BE2C (cell line): ENCODE results near the gene CCR4.

Experiments
- DNase-seq: peaks from one replicate; pipeline ENCODE4 v3.0.0-alpha.2; 2020
- H3K27me3 ChIP-seq: fragments of 250-450 bp; sonication (Bioruptor Pico); 2 replicates; pipeline ENCODE4 v1.5.1; 2020; ENCODE audit warnings: mild to moderate bottlenecking
- H3K36me3 ChIP-seq: fragments of 250-450 bp; sonication (Bioruptor Pico); 2 replicates; pipeline ENCODE4 v1.5.1; 2020; ENCODE audit warnings: mild to moderate bottlenecking
- H3K4me1 ChIP-seq: fragments of 250-450 bp; sonication (Bioruptor Pico); 2 replicates; pipeline ENCODE4 v1.5.1; 2020
- H3K4me3 ChIP-seq: 2 replicates; pipeline ENCODE4 v1.5.1; 2011; ENCODE audit warnings: low read depth, low read length
- H3K9me3 ChIP-seq: fragments of 250-450 bp; sonication (Bioruptor Pico); 2 replicates; pipeline ENCODE4 v1.5.1; 2020
- TF ChIP-seq, protein P1 (sequence below): IDR thresholded peaks from 2 replicates; pipeline ENCODE4 v1.5.1; 2012; ENCODE audit warnings: mild to moderate bottlenecking, low read depth, low read length

Gene CCR4

DNA sequence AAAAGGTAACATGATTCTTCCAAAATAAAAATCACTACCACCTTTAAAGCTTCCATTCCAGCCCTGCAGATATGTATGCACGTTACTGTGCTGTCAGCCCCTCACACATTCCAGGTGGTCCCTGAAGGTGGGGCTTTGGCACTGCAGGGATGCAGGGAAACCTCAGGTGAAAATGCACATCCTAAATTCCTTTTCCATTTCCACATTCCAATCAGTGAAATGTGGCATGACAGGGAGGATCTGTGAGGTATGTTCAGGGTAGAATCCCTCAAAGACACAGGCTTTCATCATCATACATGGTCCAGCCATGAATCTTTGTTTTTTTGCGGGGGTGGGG, 45.3 kb downstream of the CCR4 start:
- no peak for DNase-seq
- Histone ChIP-seq H3K4me1 (no peaks in the 10 kb centered on the region), H3K9me3 (no peaks in the 10 kb centered on the region), H3K4me3 (no peak overlapping the region), H3K36me3 (no peaks in the 10 kb centered on the region), H3K27me3 (no peaks in the 10 kb centered on the region)
- TF ChIP-seq, protein P1, sequence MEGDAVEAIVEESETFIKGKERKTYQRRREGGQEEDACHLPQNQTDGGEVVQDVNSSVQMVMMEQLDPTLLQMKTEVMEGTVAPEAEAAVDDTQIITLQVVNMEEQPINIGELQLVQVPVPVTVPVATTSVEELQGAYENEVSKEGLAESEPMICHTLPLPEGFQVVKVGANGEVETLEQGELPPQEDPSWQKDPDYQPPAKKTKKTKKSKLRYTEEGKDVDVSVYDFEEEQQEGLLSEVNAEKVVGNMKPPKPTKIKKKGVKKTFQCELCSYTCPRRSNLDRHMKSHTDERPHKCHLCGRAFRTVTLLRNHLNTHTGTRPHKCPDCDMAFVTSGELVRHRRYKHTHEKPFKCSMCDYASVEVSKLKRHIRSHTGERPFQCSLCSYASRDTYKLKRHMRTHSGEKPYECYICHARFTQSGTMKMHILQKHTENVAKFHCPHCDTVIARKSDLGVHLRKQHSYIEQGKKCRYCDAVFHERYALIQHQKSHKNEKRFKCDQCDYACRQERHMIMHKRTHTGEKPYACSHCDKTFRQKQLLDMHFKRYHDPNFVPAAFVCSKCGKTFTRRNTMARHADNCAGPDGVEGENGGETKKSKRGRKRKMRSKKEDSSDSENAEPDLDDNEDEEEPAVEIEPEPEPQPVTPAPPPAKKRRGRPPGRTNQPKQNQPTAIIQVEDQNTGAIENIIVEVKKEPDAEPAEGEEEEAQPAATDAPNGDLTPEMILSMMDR: no peak

DNA sequence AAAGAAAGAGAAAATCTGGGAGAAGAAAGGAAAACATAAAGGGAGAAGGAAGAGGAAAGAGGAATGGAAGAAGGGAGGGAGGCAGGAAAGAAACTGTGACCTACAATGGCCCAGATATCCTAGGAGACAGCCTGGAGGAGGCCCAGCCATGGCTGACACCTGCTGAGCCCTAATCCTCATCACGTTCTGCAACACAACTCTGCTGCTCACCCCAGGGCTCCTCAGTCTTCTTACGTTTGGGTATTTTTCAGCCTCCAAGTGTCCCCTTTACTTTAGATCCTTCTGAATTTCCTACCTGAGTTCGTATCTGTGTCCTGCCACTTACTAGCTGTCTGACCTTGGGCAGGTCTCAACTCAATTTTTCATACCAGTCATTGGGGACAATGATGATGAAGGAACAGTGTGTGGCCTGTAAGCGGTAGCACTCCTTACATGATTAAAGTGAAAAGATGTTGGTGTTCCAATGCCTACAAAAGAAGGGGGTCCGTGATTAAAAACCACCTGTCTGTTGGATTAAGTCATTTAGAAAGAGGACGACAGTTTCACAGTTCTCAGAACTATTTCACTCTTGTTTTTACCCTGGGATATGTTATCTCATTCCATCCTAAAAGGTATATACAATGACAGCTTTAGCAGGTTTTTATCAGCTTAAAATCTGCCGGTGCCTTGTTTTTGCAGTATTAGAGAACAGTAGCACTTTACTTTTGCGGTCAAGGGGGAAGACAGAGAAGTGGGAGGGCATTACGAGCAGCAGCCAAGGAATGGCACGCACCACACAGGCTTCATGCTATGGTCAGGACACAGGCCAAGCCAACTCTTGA, 47.4 kb downstream of the CCR4 start:
- H3K4me1 ChIP-seq: no peaks in the 10 kb centered on the region
- H3K27me3 ChIP-seq: no peaks in the 10 kb centered on the region
- TF ChIP-seq, protein P1: no peak
- no peak for DNase-seq
- H3K9me3 ChIP-seq: no peaks in the 10 kb centered on the region
- no peak overlapping the region for H3K4me3 ChIP-seq
- no peaks in the 10 kb centered on the region for H3K36me3 ChIP-seq

DNA sequence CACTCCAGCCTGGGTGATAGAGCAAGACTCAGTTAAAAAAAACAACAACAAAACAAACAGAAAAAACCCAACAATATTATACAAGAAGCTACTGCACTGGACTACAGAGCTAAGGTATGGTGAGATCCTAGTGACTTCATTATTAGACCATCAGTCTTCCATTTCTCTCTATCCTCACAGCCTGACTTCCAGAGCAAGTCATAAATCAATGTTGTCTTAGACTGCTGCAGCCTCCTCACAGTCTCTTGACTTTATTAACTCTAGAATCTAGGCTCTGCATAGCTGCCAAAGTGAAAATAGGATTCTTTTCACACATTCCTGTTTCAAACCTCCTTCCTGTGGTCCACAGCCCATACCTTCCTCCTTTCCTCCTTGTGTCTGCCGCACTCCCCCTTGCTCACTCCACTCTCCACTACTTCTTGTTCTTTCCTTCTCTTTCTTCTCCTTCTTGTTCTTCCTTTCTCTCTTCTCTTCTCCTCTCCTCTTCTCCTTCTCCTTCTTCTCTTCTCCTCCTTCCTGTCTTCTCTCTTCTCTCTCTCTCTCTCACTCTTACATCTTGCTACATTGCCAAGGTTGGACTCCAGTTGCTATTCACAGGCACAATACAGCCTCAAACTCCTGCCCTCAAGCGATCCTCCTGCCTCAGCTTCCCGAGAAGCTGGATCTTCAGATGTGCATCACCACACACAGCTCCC, 49.4 kb downstream of the CCR4 start:
- no peaks in the 10 kb centered on the region for H3K9me3 ChIP-seq
- H3K4me1 ChIP-seq: no peaks in the 10 kb centered on the region
- H3K36me3 ChIP-seq: no peaks in the 10 kb centered on the region
- no peaks in the 10 kb centered on the region for H3K27me3 ChIP-seq
- H3K4me3 ChIP-seq: no peak overlapping the region
- DNase-seq: no peak
- TF ChIP-seq, protein P1: no peak

DNA sequence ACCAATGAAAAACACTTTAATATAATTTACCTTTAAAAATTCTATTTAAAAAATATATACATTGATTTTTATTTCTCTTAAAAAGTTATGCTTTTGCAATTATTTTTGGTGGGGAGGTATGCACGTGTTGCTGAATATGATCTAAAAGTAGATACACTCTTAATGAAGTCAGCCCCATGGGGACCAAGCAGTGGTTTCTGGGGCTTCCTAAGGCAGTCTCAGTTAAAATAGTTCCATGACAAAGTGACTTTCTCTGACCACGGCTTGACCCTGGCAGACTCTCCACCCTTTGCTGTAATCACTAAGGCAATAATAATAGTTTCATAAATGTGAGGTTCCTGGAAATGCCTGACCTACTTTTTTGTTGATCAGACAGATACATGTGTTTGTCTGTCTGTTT, 50.4 kb downstream of the CCR4 start:
- H3K4me3 ChIP-seq: no peak overlapping the region
- no peaks in the 10 kb centered on the region for H3K4me1 ChIP-seq
- no peaks in the 10 kb centered on the region for H3K27me3 ChIP-seq
- TF ChIP-seq, protein P1: no peak
- H3K9me3 ChIP-seq: no peaks in the 10 kb centered on the region
- DNase-seq: no peak
- H3K36me3 ChIP-seq: no peaks in the 10 kb centered on the region

DNA sequence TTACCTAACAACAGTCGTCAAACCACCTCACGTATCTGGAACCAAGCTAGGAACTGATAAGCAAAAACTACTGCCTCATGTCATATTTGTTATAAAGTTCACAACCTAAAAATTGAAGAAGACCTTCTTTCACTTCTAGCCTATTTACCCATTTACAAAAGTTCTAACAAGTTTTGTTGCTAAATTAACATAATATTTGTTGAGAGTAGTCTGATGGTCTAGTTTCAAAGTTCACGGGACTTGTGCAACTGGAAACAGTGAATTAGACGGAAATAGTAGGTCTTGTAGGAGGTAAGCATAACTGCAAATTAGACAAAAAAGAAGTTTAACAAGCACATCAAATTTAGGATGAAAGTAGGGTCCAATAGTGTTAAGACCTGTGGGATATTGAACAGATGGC, 51.9 kb downstream of the CCR4 start:
- Histone ChIP-seq H3K36me3 (no peaks in the 10 kb centered on the region), H3K4me1 (no peaks in the 10 kb centered on the region), H3K27me3 (no peaks in the 10 kb centered on the region), H3K4me3 (no peak overlapping the region), H3K9me3 (no peaks in the 10 kb centered on the region)
- no peak for DNase-seq
- TF ChIP-seq, protein P1: no peak

DNA sequence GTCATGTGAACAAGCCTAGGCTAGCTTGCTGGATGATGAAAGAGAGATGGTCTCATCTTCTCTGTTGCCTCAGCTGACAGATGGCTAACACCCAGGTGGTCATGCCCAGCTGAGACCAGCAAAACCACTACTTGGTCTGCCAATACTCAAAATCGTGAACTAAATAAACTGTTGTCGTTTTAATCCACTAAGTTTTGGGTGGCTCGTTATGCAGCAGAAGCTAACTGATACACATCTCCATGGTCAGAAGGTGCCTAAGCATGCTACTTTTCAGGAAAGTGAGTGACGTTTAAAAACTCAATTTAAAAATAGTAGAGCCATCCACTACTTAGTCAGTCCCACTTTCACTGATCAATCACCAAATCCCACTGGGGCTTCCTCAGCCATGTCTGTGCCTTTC, 52.8 kb downstream of the CCR4 start:
- TF ChIP-seq, protein P1: no peak
- Histone ChIP-seq H3K4me3 (no peak overlapping the region), H3K27me3 (no peaks in the 10 kb centered on the region), H3K4me1 (no peaks in the 10 kb centered on the region), H3K36me3 (no peaks in the 10 kb centered on the region), H3K9me3 (no peaks in the 10 kb centered on the region)
- no peak for DNase-seq
